ENCODE results near the gene HSPB6.

HSPB6 gene

GRCh38 chr19:35740423-35741202 lies 16.2 kb downstream of the HSPB6 start:
- H3K9ac ChIP-seq (ENCODE audit: low read depth, low read length) = peak overlapping the region; percentile 47
- peaks cover 35% of the 10 kb centered on the region for H3K36me3 ChIP-seq (ENCODE audit: control insufficient read depth, insufficient read depth, low read length)
- H3K27ac ChIP-seq (ENCODE audit: low read depth, low read length) = peak overlapping the region; percentile 96

GRCh38 chr19:35740108-35740422 lies 16.8 kb downstream of the HSPB6 start:
- Histone ChIP-seq H3K4me3 (ENCODE audit: low read depth, low read length) (peak overlapping the region; percentile 86), H3K36me3 (ENCODE audit: control insufficient read depth, insufficient read depth, low read length) (peaks cover 41% of the 10 kb centered on the region), H3K27ac (ENCODE audit: low read depth, low read length) (peak overlapping the region; percentile 83), H3K9me3 (ENCODE audit: control insufficient read depth, insufficient read depth, low read length) (no peaks in the 10 kb centered on the region), H3K9ac (ENCODE audit: low read depth, low read length) (peak overlapping the region; percentile 27), H3K4me1 (ENCODE audit: control insufficient read depth, insufficient read depth, low read length) (no peaks in the 10 kb centered on the region), H3K27me3 (ENCODE audit: control insufficient read depth, insufficient read depth, low read length) (no peaks in the 10 kb centered on the region)

More at GRCh38 chr19:35740423-35741202, 16.2 kb downstream of the HSPB6 start:
- no peaks in the 10 kb centered on the region for H3K9me3 ChIP-seq (ENCODE audit: control insufficient read depth, insufficient read depth, low read length)
- peak overlapping the region; percentile 86 for H3K4me3 ChIP-seq (ENCODE audit: low read depth, low read length)
- no peaks in the 10 kb centered on the region for H3K27me3 ChIP-seq (ENCODE audit: control insufficient read depth, insufficient read depth, low read length)
- no peaks in the 10 kb centered on the region for H3K4me1 ChIP-seq (ENCODE audit: control insufficient read depth, insufficient read depth, low read length)

- Histone ChIP-seq H3K4me3 (ENCODE audit: low read depth, low read length) (peak overlapping the region; percentile 86), H3K27ac (ENCODE audit: low read depth, low read length) (peak overlapping the region; percentile 83)
Measured at GRCh38 chr19:35739275-35740107, 17.3 kb downstream of the HSPB6 start.

GRCh38 chr19:35738887-35739229 lies 18.0 kb downstream of the HSPB6 start:
- Histone ChIP-seq H3K27me3 (ENCODE audit: control insufficient read depth, insufficient read depth, low read length) (no peaks in the 10 kb centered on the region), H3K9ac (ENCODE audit: low read depth, low read length) (no peak overlapping the region), H3K27ac (ENCODE audit: low read depth, low read length) (no peak overlapping the region), H3K4me3 (ENCODE audit: low read depth, low read length) (no peak overlapping the region), H3K36me3 (ENCODE audit: control insufficient read depth, insufficient read depth, low read length) (peaks cover 53% of the 10 kb centered on the region), H3K4me1 (ENCODE audit: control insufficient read depth, insufficient read depth, low read length) (no peaks in the 10 kb centered on the region), H3K9me3 (ENCODE audit: control insufficient read depth, insufficient read depth, low read length) (no peaks in the 10 kb centered on the region)

More at GRCh38 chr19:35739275-35740107, 17.3 kb downstream of the HSPB6 start:
- Histone ChIP-seq H3K9me3 (ENCODE audit: control insufficient read depth, insufficient read depth, low read length) (no peaks in the 10 kb centered on the region), H3K9ac (ENCODE audit: low read depth, low read length) (peak overlapping the region; percentile 27; the same call in 1 of the 2 replicates), H3K4me1 (ENCODE audit: control insufficient read depth, insufficient read depth, low read length) (no peaks in the 10 kb centered on the region), H3K36me3 (ENCODE audit: control insufficient read depth, insufficient read depth, low read length) (peaks cover 46% of the 10 kb centered on the region), H3K27me3 (ENCODE audit: control insufficient read depth, insufficient read depth, low read length) (no peaks in the 10 kb centered on the region)

GRCh38 chr19:35738021-35738886 lies 18.6 kb downstream of the HSPB6 start:
- Histone ChIP-seq H3K27ac (ENCODE audit: low read depth, low read length) (no peak overlapping the region), H3K9ac (ENCODE audit: low read depth, low read length) (no peak overlapping the region), H3K4me1 (ENCODE audit: control insufficient read depth, insufficient read depth, low read length) (no peaks in the 10 kb centered on the region), H3K9me3 (ENCODE audit: control insufficient read depth, insufficient read depth, low read length) (no peaks in the 10 kb centered on the region), H3K27me3 (ENCODE audit: control insufficient read depth, insufficient read depth, low read length) (no peaks in the 10 kb centered on the region), H3K36me3 (ENCODE audit: control insufficient read depth, insufficient read depth, low read length) (peaks cover 59% of the 10 kb centered on the region), H3K4me3 (ENCODE audit: low read depth, low read length) (no peak overlapping the region)

- Histone ChIP-seq H3K27me3 (ENCODE audit: control insufficient read depth, insufficient read depth, low read length) (no peaks in the 10 kb centered on the region), H3K4me1 (ENCODE audit: control insufficient read depth, insufficient read depth, low read length) (no peaks in the 10 kb centered on the region), H3K27ac (ENCODE audit: low read depth, low read length) (no peak overlapping the region), H3K9ac (ENCODE audit: low read depth, low read length) (no peak overlapping the region), H3K36me3 (ENCODE audit: control insufficient read depth, insufficient read depth, low read length) (peaks cover 67% of the 10 kb centered on the region), H3K9me3 (ENCODE audit: control insufficient read depth, insufficient read depth, low read length) (no peaks in the 10 kb centered on the region), H3K4me3 (ENCODE audit: low read depth, low read length) (no peak overlapping the region)
Measured at GRCh38 chr19:35736913-35737886, 19.6 kb downstream of the HSPB6 start.

GRCh38 chr19:35734889-35735288 lies 21.9 kb downstream of the HSPB6 start:
- Histone ChIP-seq H3K4me3 (ENCODE audit: low read depth, low read length) (no peak overlapping the region), H3K27me3 (ENCODE audit: control insufficient read depth, insufficient read depth, low read length) (no peaks in the 10 kb centered on the region), H3K36me3 (ENCODE audit: control insufficient read depth, insufficient read depth, low read length) (peaks cover 90% of the 10 kb centered on the region), H3K4me1 (ENCODE audit: control insufficient read depth, insufficient read depth, low read length) (no peaks in the 10 kb centered on the region), H3K9ac (ENCODE audit: low read depth, low read length) (no peak overlapping the region), H3K9me3 (ENCODE audit: control insufficient read depth, insufficient read depth, low read length) (no peaks in the 10 kb centered on the region), H3K27ac (ENCODE audit: low read depth, low read length) (no peak overlapping the region)

GRCh38 chr19:35734273-35734672 lies 22.6 kb downstream of the HSPB6 start:
- H3K4me1 ChIP-seq (ENCODE audit: control insufficient read depth, insufficient read depth, low read length) = no peaks in the 10 kb centered on the region
- H3K27me3 ChIP-seq (ENCODE audit: control insufficient read depth, insufficient read depth, low read length) = no peaks in the 10 kb centered on the region
- H3K4me3 ChIP-seq (ENCODE audit: low read depth, low read length) = no peak overlapping the region
- H3K9ac ChIP-seq (ENCODE audit: low read depth, low read length) = no peak overlapping the region
- no peak overlapping the region for H3K27ac ChIP-seq (ENCODE audit: low read depth, low read length)
- peaks cover 96% of the 10 kb centered on the region for H3K36me3 ChIP-seq (ENCODE audit: control insufficient read depth, insufficient read depth, low read length)
- H3K9me3 ChIP-seq (ENCODE audit: control insufficient read depth, insufficient read depth, low read length) = no peaks in the 10 kb centered on the region

GRCh38 chr19:35733180-35734125 lies 23.4 kb downstream of the HSPB6 start:
- Histone ChIP-seq H3K27me3 (ENCODE audit: control insufficient read depth, insufficient read depth, low read length) (no peaks in the 10 kb centered on the region), H3K4me3 (ENCODE audit: low read depth, low read length) (no peak overlapping the region), H3K27ac (ENCODE audit: low read depth, low read length) (no peak overlapping the region), H3K4me1 (ENCODE audit: control insufficient read depth, insufficient read depth, low read length) (no peaks in the 10 kb centered on the region), H3K36me3 (ENCODE audit: control insufficient read depth, insufficient read depth, low read length) (peaks cover 96% of the 10 kb centered on the region), H3K9ac (ENCODE audit: low read depth, low read length) (no peak overlapping the region), H3K9me3 (ENCODE audit: control insufficient read depth, insufficient read depth, low read length) (no peaks in the 10 kb centered on the region)
